IPS-18a (cell line): ENCODE results near the gene LRP1.
A peak's percentile ranks its signal among the peaks of the same experiment; 100 is the strongest.

Experiments
- H3K27ac ChIP-seq: one replicate; pipeline ENCODE4 v1.5.1; 2013; ENCODE audit warnings: low read length
- H3K27me3 ChIP-seq: one replicate; pipeline ENCODE4 v1.6.1; 2013; ENCODE audit warnings: mild to moderate bottlenecking, low read length; ENCODE audit not compliant: control insufficient read depth, insufficient read depth
- H3K36me3 ChIP-seq: one replicate; pipeline ENCODE4 v1.6.1; 2013; ENCODE audit warnings: low read depth, low read length; ENCODE audit not compliant: control insufficient read depth
- H3K4me1 ChIP-seq: one replicate; pipeline ENCODE4 v1.6.1; 2013; ENCODE audit warnings: low read depth, low read length; ENCODE audit not compliant: control insufficient read depth
- H3K4me3 ChIP-seq: one replicate; pipeline ENCODE4 v1.5.1; 2013; ENCODE audit warnings: low read length
- H3K9ac ChIP-seq: one replicate; pipeline ENCODE4 v1.6.1; 2013; ENCODE audit warnings: mild to moderate bottlenecking, low read length, moderate library complexity
- H3K9me3 ChIP-seq: one replicate; pipeline ENCODE4 v1.6.1; 2013; ENCODE audit warnings: low read depth, low read length; ENCODE audit not compliant: control insufficient read depth

Gene LRP1

GRCh38 chr12:57096748-57097553, 31.3 kb upstream of the LRP1 start:
- Histone ChIP-seq H3K9me3 (no peaks in the 10 kb centered on the region), H3K4me3 (no peak overlapping the region), H3K27ac (no peak overlapping the region), H3K9ac (no peak overlapping the region), H3K4me1 (peaks cover 14% of the 10 kb centered on the region), H3K27me3 (no peaks in the 10 kb centered on the region), H3K36me3 (peaks cover 28% of the 10 kb centered on the region)

GRCh38 chr12:57097554-57097835, 30.8 kb upstream of the LRP1 start:
- Histone ChIP-seq H3K27ac (no peak overlapping the region), H3K4me3 (no peak overlapping the region), H3K27me3 (no peaks in the 10 kb centered on the region), H3K4me1 (peaks cover 14% of the 10 kb centered on the region), H3K9ac (no peak overlapping the region), H3K9me3 (no peaks in the 10 kb centered on the region), H3K36me3 (peaks cover 23% of the 10 kb centered on the region)

GRCh38 chr12:57098546-57098945, 29.7 kb upstream of the LRP1 start:
- Histone ChIP-seq H3K36me3 (peaks cover 18% of the 10 kb centered on the region), H3K9me3 (no peaks in the 10 kb centered on the region), H3K27me3 (no peaks in the 10 kb centered on the region), H3K9ac (no peak overlapping the region), H3K4me1 (peaks cover 12% of the 10 kb centered on the region), H3K27ac (no peak overlapping the region), H3K4me3 (no peak overlapping the region)

GRCh38 chr12:57099047-57099714, 29.1 kb upstream of the LRP1 start:
- H3K27me3 ChIP-seq = no peaks in the 10 kb centered on the region
- no peaks in the 10 kb centered on the region for H3K9me3 ChIP-seq
- H3K4me3 ChIP-seq = no peak overlapping the region
- H3K27ac ChIP-seq = no peak overlapping the region
- H3K9ac ChIP-seq = no peak overlapping the region
- peaks cover 21% of the 10 kb centered on the region for H3K36me3 ChIP-seq
- H3K4me1 ChIP-seq = peaks cover 8% of the 10 kb centered on the region

GRCh38 chr12:57099766-57100165, 28.5 kb upstream of the LRP1 start:
- H3K4me1 ChIP-seq = peaks cover 2% of the 10 kb centered on the region
- no peak overlapping the region for H3K9ac ChIP-seq
- H3K27ac ChIP-seq = no peak overlapping the region
- no peak overlapping the region for H3K4me3 ChIP-seq
- H3K27me3 ChIP-seq = no peaks in the 10 kb centered on the region
- peaks cover 17% of the 10 kb centered on the region for H3K36me3 ChIP-seq
- no peaks in the 10 kb centered on the region for H3K9me3 ChIP-seq

- peaks cover 16% of the 10 kb centered on the region for H3K36me3 ChIP-seq
- peak overlapping the region; percentile 24 for H3K9ac ChIP-seq
- no peaks in the 10 kb centered on the region for H3K4me1 ChIP-seq
- no peaks in the 10 kb centered on the region for H3K9me3 ChIP-seq
- H3K27me3 ChIP-seq = no peaks in the 10 kb centered on the region
- no peak overlapping the region for H3K4me3 ChIP-seq
- peak overlapping the region; percentile 59 for H3K27ac ChIP-seq
Observed at GRCh38 chr12:57101892-57102695, 26.2 kb upstream of the LRP1 start.

GRCh38 chr12:57103856-57104255, 24.4 kb upstream of the LRP1 start:
- no peaks in the 10 kb centered on the region for H3K4me1 ChIP-seq
- no peak overlapping the region for H3K9ac ChIP-seq
- no peak overlapping the region for H3K27ac ChIP-seq
- no peaks in the 10 kb centered on the region for H3K27me3 ChIP-seq
- H3K9me3 ChIP-seq = no peaks in the 10 kb centered on the region
- peaks cover 18% of the 10 kb centered on the region for H3K36me3 ChIP-seq
- no peak overlapping the region for H3K4me3 ChIP-seq

GRCh38 chr12:57104292-57104910, 23.9 kb upstream of the LRP1 start:
- no peaks in the 10 kb centered on the region for H3K27me3 ChIP-seq
- no peak overlapping the region for H3K27ac ChIP-seq
- H3K4me1 ChIP-seq = peaks cover 2% of the 10 kb centered on the region
- H3K4me3 ChIP-seq = no peak overlapping the region
- no peak overlapping the region for H3K9ac ChIP-seq
- H3K9me3 ChIP-seq = no peaks in the 10 kb centered on the region
- H3K36me3 ChIP-seq = peaks cover 18% of the 10 kb centered on the region

- no peak overlapping the region for H3K9ac ChIP-seq
- H3K27me3 ChIP-seq = no peaks in the 10 kb centered on the region
- peaks cover 18% of the 10 kb centered on the region for H3K36me3 ChIP-seq
- H3K4me3 ChIP-seq = no peak overlapping the region
- no peaks in the 10 kb centered on the region for H3K9me3 ChIP-seq
- H3K4me1 ChIP-seq = peaks cover 9% of the 10 kb centered on the region
- H3K27ac ChIP-seq = no peak overlapping the region
Observed at GRCh38 chr12:57105011-57105753, 23.1 kb upstream of the LRP1 start.

GRCh38 chr12:57106021-57106708, 22.1 kb upstream of the LRP1 start:
- Histone ChIP-seq H3K9me3 (no peaks in the 10 kb centered on the region), H3K4me3 (no peak overlapping the region), H3K4me1 (peaks cover 17% of the 10 kb centered on the region), H3K36me3 (peaks cover 18% of the 10 kb centered on the region), H3K27ac (no peak overlapping the region), H3K27me3 (no peaks in the 10 kb centered on the region), H3K9ac (no peak overlapping the region)
